Measurements from ENCODE around the gene SALL2.
A peak's percentile ranks its signal among the peaks of the same experiment; 100 is the strongest.
"Not testable (repeated sequence)": the region's sequence is repeated elsewhere in the genome, so short reads cannot be mapped to it uniquely, and the experiment has no call there.

SALL2 gene

DNA sequence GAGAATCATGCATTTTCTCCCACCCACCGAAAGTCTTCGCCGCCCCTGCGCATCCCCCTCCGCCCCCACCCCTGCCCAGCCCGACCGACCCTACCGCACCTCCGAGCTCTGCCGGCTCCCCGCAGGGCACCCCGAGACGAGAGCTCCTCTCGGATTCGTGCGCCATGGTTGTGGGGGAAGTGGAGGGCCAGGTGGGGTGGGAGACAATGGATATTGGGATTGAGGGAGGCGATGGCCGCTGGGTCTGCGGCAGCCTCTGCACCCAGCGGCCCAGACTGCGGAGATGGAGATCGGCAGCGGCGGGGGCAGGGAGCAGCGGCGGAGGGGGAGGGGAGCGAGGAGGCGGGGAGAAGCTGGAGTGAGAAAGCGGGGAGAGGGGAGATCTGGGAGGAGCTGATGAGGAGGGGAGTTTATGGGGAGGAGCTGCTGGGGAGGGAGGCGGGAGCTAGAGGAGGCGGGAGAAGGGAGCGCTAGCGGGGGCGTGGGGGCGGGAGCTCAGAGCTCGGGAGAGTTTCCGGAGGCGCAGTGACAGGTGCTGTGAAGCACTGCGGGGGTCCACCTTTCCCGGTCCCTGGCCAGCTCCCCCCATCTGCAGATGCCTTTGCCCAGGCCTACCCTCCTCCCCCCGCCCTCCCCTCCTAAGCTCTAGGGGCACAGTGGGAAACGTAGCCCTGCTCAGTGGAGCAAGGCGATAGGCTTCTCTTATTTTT, at the start of gene SALL2:
SALL2 (minus strand) TSS at position 385 of the 710 bp plus-strand sequence; CDS start at position 166, 219 bp downstream.
- DNase-seq = peak; percentile 76

GRCh38 chr14:21575661-21576060, 49.5 kb upstream of the SALL2 start:
- DNase-seq = no peak

GRCh38 chr14:21572604-21573003, 46.5 kb upstream of the SALL2 start:
- DNase-seq = no peak

- no peak for DNase-seq
Observed at GRCh38 chr14:21558703-21559170, 32.6 kb upstream of the SALL2 start.

DNA sequence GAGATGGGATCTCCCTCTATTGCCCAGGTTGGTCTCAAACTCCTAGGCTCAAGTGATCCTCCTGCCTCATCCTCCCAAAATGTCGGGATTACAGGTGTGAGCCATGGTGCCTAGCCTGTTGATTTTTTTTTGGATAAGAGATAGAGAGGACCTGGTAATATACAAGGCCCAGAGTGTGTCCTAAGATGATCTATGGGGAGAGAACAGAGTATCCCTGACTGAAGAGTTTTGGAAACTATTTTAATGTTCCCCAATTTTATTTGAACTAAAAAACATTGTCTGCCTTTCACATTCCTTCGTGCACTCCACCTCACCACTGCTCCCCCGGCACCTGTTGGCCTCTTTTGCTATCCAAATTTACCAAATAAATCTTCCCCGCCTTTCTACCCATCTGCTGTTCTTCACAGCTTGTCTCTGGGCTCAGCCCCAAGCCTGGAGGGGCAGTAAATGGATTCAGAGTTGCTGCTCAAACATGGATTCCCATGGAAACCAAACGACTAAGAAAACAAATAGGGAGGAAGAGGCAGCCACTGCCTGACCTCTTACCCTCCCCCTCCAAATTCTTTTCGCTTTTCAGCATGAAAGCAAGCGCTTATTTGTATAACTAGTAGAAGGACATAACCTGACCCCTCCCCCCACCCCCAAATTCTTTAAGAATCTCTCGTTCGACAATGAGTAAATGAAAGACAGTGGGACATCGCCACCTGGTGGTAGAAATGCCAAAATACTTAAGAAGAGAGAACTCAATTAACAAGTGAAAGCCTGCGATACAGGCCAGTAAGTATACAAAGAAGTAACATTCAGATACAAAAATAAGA, 31.1 kb upstream of the SALL2 start:
- peak; percentile 98 for DNase-seq

DNA sequence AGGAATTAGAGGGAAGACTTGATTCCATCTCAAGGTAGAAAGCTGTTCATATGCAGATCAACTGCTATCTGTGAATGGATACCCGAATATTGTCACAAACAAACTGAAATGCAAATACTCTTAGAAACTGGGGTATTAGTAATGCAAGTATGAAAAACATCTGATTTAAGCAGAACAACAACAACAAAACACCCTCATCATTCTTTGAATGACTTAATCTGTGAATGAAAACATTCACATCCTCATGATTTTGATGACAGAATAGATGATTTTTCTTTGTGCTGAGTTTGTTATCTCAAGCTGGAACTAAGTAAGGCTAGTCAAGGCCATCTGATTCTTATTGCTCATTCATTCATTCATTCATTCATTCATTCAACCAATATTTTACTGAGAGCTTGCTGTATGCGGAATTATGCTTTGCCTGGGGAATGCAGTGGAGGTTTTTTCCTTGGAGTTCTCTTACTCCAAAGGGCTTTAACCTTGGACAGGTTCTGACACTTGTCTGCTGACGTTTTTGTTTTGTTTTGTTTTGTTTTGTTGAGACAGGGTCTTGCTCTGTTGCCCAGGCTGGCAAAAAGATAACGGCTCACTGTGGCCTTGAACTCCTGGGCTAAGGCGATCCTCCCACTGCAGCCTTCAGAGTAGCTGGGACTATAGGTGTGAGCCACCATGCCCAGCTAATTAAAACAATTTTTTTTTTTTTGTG, 30.4 kb upstream of the SALL2 start:
- DNase-seq = no peak

DNA sequence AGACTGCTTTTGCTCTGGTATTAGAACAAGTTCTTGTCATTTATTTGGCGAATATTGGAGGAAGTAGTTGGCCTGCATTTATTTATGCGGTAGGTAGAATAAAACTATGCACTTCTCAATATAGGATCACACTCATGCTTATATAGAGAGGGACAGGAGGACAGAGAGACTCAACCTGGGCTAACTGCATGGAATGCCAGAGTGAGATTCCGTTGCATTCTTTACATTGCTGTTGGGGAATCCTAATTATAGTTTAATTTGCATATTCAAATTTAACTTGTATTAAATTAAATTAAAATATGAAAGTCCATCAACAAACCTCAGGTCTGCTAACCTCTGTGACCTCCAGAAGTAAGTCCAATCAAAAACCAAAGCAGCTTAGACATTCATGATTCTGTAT, 27.1 kb upstream of the SALL2 start:
- no peak for DNase-seq

DNA sequence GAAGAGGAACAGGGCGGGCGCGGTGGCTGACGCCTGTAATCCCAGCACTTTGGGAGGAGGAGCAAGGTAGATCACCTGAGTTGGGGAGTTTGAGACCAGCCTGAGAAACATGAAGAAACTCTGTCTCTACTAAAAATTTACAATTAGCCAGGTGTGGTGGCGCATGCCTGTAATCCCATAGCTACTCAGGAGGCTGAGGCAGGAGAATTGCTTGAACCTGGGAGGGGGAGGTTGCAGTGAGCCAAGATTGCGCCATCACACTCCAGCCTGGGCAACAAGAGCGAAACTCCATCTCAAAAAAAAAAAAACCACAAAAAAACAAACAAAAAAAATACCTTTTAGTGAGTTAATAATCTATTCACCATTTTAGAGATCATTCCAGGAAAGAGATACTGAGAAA, 18.4 kb upstream of the SALL2 start:
- DNase-seq = not testable (repeated sequence)

GRCh38 chr14:21543963-21544362, 17.8 kb upstream of the SALL2 start:
- no peak for DNase-seq

DNA sequence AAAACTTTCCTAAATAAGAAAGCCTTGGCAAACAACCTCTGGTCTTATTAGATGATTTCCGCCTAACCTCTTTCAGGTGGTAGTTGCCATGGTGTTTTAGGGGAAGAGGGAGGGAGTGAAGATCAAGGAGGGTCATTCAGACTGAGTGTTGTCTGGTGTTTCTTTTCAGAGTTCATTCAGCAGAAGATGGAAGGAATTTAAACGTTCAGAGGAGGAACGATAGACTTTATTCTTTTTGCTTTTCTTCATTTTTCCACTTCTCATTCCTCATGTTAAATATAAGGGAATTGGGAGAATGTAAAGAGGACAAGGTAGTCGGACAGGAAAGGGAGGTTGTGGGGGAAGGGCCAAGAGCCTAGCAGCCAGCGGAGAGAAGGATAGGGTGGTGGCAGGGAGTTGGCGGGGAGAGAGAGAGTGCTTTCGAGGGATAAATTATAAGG, 17.4 kb upstream of the SALL2 start:
- DNase-seq = no peak

DNA sequence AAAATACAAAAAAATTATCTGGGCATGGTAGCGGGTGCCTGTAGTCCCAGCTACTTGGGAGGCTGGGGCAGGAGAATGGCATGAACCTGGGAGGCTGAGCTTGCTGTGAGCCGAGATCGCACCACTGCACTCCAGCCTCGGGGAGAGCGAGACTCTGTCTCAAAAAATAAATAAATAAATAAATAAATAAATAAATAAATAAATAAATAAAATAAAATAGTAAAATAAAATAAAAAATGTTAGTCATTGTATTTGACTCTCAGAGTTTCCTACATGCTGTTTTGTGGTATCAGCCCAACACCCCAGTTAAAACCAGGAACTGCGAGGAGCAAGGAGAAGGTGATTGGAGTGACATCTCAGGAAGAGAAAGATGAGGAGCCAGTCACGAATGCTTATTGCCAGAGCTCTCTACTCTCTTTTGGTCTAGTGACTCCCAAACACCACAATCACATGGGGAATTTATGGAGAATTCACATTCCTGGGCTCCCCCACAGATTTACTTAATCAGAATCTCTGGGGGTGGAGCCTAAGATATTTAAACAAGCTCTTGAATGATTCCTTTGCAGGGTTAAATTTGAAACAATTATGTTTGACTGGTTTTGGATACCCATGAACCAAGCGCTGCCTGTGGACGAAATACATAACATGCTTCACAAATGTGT, 15.4 kb upstream of the SALL2 start:
- no peak for DNase-seq

- DNase-seq = no peak
Observed at GRCh38 chr14:21539189-21539940, 13.2 kb upstream of the SALL2 start.

- DNase-seq = no peak
Observed at GRCh38 chr14:21537090-21537424, 10.9 kb upstream of the SALL2 start.

DNA sequence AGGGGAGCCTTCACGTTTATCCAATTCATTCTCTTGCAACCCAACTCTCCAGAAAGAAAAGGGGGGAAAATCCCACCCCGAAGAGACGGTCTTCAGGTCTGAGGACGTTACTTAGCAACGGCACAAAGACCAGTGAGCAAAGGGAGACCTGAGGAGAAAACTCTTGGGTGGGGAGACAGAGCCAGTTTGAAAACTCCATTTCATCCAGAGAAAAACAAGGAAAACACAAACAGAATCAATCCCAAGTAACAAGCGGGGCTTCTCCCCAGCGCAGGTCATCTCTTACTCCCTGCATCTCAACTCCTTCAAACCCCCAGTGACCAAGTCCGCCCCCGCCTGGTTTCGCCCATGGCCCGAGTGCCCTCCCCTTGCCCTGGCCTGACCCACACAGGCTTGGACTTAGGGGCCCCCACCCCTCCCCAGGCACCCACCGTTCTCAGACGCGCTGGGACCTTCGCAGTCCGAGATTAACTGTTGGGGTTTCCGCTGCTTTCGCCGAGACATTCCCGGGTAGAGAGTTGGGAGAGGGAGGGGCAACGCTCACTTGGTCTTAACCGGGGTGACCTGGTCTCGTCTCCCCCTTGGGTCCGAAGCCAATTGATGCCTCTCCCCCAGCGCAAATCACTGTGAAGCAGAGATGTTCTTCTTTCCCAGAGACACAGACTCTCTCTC, 10.4 kb upstream of the SALL2 start:
- no peak for DNase-seq

DNA sequence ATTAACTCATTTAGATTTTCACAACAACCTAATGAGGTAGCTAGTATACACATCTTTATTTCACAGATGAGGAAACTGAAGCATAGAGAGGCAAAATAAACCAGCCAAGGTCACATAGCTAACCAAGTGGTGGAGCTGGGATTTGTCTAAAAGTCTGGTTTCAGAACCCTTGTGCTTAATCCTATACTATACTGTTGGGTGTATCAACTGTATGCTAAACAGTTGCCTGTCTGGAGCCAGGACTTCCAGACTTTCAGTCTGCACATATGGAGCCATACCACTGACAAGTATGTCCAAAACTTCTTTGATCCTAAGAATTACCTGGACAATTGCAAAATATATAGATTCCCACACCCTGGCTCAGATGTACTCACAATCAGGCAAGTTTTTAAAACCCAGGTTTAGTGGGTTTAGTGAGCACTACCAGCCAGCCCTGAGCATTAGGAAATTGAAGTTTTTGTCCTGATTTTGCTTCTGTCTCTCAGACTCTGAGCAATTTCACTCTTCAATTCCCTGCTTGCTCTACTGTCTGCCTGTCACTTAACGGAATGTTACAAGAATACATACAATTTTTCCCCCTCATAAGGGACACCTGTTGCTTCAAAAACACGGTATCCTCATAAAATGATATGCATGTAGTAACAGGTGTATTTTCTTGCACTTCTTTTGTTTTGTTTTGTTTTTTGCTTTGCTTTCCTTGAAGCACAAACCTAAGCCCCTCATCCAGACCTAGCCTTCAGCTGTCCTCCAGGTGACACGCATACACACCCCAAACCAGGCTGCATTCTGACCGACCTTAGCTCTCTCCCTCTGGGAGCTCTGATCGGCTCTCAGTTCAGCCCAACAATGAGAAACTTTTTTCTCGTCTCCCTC, 9.6 kb upstream of the SALL2 start:
- no peak for DNase-seq

- no peak for DNase-seq
Observed at GRCh38 chr14:21534576-21534975, 8.4 kb upstream of the SALL2 start.

DNA sequence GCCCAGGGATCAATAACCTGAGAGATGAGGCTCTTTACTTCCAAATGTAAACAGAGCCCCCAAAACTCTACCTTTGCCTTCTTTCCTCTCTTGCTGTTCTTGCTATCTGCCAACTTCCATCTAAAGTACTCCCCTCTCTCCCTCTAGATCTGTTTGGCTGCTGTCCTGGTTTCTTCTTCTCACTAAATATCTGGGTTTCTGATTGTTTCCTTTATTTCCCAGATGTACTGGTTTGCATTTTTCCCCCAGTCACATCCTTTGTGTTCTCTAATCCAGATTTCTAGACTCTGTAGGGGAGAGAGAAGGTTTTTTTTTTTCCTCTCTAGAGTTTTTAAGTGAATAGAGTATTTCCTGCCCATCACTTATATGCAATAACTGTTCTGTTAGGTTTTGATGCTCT, 7.1 kb upstream of the SALL2 start:
- no peak for DNase-seq

DNA sequence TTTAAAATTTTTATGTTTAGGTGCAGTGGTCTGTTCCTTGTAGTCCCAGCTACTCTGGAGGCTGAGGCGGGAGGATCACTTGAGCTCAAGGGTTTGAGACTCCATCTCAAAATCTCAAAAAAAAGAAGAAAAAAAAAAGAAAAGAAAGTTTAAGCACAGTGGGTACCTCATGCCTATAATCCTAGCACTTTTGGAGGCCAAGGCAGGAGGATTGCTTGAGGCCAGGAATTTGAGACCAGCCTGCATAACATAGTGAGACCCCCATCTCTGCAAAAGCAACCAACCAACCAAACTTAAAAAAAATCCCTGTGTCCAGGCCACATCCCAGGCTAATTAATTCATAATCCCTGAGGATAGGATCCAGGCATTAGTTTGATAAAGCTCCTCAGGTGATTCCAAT, 3.4 kb upstream of the SALL2 start:
- no peak for DNase-seq

DNA sequence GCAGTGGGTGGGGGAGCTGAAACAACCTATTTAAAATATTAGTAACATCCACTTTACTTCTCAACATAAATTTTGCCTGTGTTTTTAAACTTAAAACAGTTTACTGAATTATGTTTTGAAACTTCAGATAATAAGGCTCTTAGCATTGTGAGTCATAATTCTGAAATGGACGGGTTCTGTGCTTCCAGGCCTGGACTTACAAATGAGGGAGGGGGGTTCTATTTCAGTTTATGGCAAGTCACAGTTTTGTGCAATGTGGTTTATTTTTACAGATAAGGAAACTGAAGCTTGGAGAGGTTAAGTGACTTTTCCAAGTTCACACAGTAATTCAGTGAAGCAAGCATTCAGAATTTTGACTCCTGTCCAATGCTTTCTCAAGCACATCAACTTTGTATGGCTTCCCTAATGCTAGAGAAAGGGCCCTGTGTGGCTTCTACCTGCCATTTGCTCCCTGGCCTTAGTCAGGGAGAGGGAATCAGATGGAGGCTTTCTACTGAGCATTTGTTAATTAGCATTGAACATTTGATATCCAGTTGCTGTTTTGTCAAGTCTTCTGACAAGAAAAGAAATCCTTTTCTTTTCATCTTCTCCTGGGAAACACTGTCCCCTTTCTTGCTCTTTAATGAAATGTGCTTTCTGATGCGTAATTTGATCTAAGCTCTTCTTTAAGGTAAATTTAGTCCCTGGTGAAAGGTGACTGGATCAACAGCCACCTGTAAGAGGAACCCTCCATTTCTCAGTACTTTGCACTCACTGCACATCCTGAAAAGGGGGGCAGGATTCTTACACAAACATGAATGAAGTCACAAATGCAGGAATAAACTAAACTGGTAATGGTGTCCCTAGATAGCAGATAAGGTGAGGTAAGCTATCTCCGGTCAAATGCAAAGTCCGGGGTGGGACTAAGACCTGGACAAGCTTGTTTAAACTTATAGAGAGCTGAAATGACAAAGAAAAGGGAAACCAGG, 2.5 kb upstream of the SALL2 start:
- DNase-seq = peak; percentile 8

GRCh38 chr14:21527318-21527679, 1.2 kb upstream of the SALL2 start:
- no peak for DNase-seq

Data from NCI-H2029 treated with DMSO at 0.1 percent for 48 hours (cell line).